ENCODE results near the gene SEC14L1. TPM values are rescaled to one million over a fixed set of nuclear protein-coding genes. Genes with fewer than 3 reads are reported as not detected.

SEC14L1 gene
- total RNA-seq, 1 experiment from 2014 or later, result 58.6 TPM

DNA sequence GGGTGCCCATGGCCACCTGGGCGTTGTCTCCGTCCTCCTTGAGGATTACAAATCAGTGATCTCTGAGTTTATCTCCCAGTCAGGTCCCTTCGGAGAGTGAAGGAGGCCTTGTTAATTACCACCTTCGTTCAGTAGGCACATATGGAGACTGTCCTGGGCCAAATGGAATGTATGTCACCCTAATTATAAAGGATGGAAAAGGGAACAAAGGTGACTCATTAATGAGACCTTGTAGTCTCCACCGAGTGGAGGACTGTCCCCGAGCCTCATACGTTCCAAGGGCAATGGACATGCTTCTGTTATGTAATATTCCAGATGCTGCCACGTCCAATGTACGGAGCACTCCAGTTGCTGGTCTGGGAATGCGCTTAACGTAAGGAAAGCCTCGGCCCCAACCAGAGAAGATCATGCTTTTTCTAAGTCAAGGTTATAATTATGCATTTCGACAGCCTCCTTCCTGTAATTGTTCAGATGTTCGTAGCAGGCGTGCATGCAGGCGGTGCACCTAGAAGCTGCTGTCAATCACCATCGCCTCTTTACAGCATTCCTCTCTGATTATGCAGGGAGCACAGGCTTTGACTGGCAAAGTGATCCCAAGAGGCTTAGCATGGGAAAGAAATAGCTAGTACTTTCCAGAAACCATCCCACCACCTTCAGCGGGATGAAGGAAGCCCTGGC lies 22.4 kb upstream of the SEC14L1 start:
- Histone ChIP-seq H3K23me2 (ENCODE audit: insufficient read length, low read depth, low read length, poor library complexity, severe bottlenecking) (no peaks in the 10 kb centered on the region), H3K27me3 (ENCODE audit: insufficient read depth, low read length) (no peaks in the 10 kb centered on the region), H4K20me1 (ENCODE audit: control insufficient read depth, insufficient read depth, insufficient read length) (no peaks in the 10 kb centered on the region), H3K9ac (ENCODE audit: extremely low read depth, insufficient read length, low read length) (no peak overlapping the region), H3T11ph (ENCODE audit: low read length) (no peak overlapping the region), H4K5ac (ENCODE audit: insufficient read length, low read depth, low read length) (no peak overlapping the region), H3K23ac (ENCODE audit: insufficient read length, low read depth, low read length) (no peak overlapping the region), H2BK12ac (ENCODE audit: insufficient read length, low read depth, low read length) (no peak overlapping the region), H3K4ac (ENCODE audit: low read depth, low read length) (no peak overlapping the region), H2BK20ac (ENCODE audit: low read depth, low read length, poor library complexity, severe bottlenecking) (no peak overlapping the region), H2BK15ac (ENCODE audit: low read depth, low read length) (no peak overlapping the region), H4K8ac (replicated peaks; ENCODE audit: insufficient read length, low read depth, low read length) (no peak overlapping the region), H3K79me1 (ENCODE audit: insufficient read depth, low read depth, low read length, poor library complexity, severe bottlenecking) (no peaks in the 10 kb centered on the region), H3K4me1 (ENCODE audit: insufficient read depth, low read length) (no peaks in the 10 kb centered on the region), H3K14ac (ENCODE audit: insufficient read depth, low read length) (no peak overlapping the region), H2AFZ (ENCODE audit: low read length) (no peak overlapping the region), H2BK5ac (ENCODE audit: insufficient read length, low read length) (no peak overlapping the region), H2AK5ac (ENCODE audit: insufficient read length, low read length) (no peak overlapping the region), H3K79me2 (ENCODE audit: insufficient read depth, low read length) (no peaks in the 10 kb centered on the region), H4K91ac (ENCODE audit: insufficient read length, low read depth, low read length) (no peak overlapping the region), H2BK120ac (ENCODE audit: low read depth, low read length, poor library complexity, severe bottlenecking) (no peak overlapping the region), H3K18ac (ENCODE audit: insufficient read length, low read depth, low read length) (no peak overlapping the region), H3K9me3 (ENCODE audit: control insufficient read depth, low read depth, low read length) (no peaks in the 10 kb centered on the region), H3K56ac (ENCODE audit: insufficient read length, low read depth, low read length) (no peak overlapping the region), H3K27ac (ENCODE audit: insufficient read length, low read depth, low read length) (no peak overlapping the region), H3K4me2 (ENCODE audit: insufficient read depth, insufficient read length, low read length) (no peak overlapping the region)
- TF ChIP-seq, protein P1, sequence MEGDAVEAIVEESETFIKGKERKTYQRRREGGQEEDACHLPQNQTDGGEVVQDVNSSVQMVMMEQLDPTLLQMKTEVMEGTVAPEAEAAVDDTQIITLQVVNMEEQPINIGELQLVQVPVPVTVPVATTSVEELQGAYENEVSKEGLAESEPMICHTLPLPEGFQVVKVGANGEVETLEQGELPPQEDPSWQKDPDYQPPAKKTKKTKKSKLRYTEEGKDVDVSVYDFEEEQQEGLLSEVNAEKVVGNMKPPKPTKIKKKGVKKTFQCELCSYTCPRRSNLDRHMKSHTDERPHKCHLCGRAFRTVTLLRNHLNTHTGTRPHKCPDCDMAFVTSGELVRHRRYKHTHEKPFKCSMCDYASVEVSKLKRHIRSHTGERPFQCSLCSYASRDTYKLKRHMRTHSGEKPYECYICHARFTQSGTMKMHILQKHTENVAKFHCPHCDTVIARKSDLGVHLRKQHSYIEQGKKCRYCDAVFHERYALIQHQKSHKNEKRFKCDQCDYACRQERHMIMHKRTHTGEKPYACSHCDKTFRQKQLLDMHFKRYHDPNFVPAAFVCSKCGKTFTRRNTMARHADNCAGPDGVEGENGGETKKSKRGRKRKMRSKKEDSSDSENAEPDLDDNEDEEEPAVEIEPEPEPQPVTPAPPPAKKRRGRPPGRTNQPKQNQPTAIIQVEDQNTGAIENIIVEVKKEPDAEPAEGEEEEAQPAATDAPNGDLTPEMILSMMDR (conservative IDR thresholded peaks at IDR 0.05), result no peak
- Mint-ChIP-seq H3K4me3 (no peak overlapping the region), H3K36me3 (ENCODE audit: insufficient read depth in 1 of 3, low read depth in 3 of 3) (no peaks in the 10 kb centered on the region), H3K4me1 (no peaks in the 10 kb centered on the region), H3K27ac (no peak overlapping the region), H3K27me3 (ENCODE audit: low read depth) (no peaks in the 10 kb centered on the region; the same call in 1 of the 2 replicates), H3K9me3 (no peaks in the 10 kb centered on the region)
- DNase-seq, result no peak
- WGBS (ENCODE audit: extremely low coverage, insufficient read length, low lambda C conversion rate), result no CpG with 5 or more reads among the region's 18 CpGs
